Tibial artery (tissue), 4 donors: ENCODE data around the gene ATP6V0D1.

ENCODE experiments used
- DNase-seq, 2 donors: peaks; one replicate each; pipeline ENCODE4 v3.0.0-alpha.2; 2019
- H3K27ac ChIP-seq, 2 donors: fragments of 200-600 bp; sonication (generic) in 1 of 2; 1 replicate in 1 of 2; 2 replicates in 1 of 2; pipeline ENCODE4 v1.5.1; 2018 to 2019; ENCODE audit warnings: mild to moderate bottlenecking in 1 of 2
- H3K27me3 ChIP-seq, 2 donors: fragments of 200-600 bp; sonication (generic) in 1 of 2; one replicate each; pipeline versions ENCODE4 v1.5.1 to v1.6.0; 2016 to 2019
- H3K36me3 ChIP-seq, 3 donors: fragments of 200-600 bp; sonication (generic) in 2 of 3; one replicate each; pipeline ENCODE4 v1.5.1; 2016 to 2019; ENCODE audit warnings: mild to moderate bottlenecking in 2 of 3
- H3K4me1 ChIP-seq, 4 donors: fragments of 200-600 bp; sonication (generic) in 2 of 4; 1 replicate in 3 of 4; 2 replicates in 1 of 4; pipeline ENCODE4 v1.5.1; 2016 to 2019
- H3K4me3 ChIP-seq, 2 donors: fragments of 200-600 bp; sonication (generic) in 1 of 2; 1 replicate in 1 of 2; 2 replicates in 1 of 2; pipeline ENCODE4 v1.5.1; 2018 to 2019; ENCODE audit warnings: mild to moderate bottlenecking in 2 of 2
- H3K9me3 ChIP-seq, 3 donors: fragments of 200-600 bp; sonication (generic) in 1 of 3; one replicate each; pipeline ENCODE4 v1.5.1; 2016 to 2019
- CTCF ChIP-seq, 2 experiments: fragments of 200-600 bp in 1 of 2; fragments of 450-650 bp in 1 of 2; IDR thresholded peaks; one replicate each; pipeline ENCODE4 v1.5.1; 2017 to 2019; ENCODE audit warnings: antibody characterized with exemption in 2 of 2, mild to moderate bottlenecking in 1 of 2, moderate library complexity in 1 of 2
- intact Hi-C: fragments of 100-400 bp; cut with DNase I; formaldehyde crosslinking; loops from one replicate; pipeline ENCODE4 v1.15.0; 2023; ENCODE audit warnings: low total_unique reads

Gene ATP6V0D1

GRCh38 chr16:67441271-67441753, 39.6 kb downstream of the ATP6V0D1 start:
- peaks cover 0 to 35% (median 10%) of the 10 kb centered on the region in 4 donors for H3K4me1 ChIP-seq
- DNase-seq: no peak
- intact Hi-C loops: no loop called here

DNA sequence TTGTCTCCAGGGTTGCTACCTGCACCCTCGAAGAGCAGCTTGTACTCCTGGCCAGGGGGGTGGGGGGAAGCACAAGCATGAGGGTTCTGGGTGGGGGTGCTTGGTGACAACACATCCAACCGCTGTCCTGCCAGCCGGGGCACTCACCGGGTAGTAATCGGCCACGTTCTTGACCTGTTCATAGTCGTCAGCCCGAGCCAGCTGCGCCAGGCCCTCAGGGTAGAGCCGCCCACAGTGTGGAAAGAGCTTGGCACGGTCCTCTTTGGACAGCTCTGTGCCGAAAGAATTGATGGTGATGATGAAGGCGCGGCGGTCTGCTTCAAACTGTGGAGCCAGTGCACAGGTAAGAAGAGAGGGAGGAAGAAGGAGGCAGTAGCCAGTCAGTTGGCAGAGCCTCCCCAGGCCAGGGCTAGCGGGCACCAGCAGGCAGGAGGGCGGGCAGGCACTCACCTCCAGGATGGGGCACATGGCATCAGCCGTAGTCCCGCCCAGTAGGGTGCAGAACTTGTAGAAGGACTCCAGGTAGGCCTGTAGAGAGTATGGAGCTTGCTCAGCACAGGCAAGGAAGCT, 42.0 kb downstream of the ATP6V0D1 start:
- H3K9me3 ChIP-seq: no peaks in the 10 kb centered on the region
- H3K27ac ChIP-seq: no peak overlapping the region
- H3K27me3 ChIP-seq: no peaks in the 10 kb centered on the region
- intact Hi-C loops: no loop called here
- peaks cover 18 to 61% (median 42%) of the 10 kb centered on the region in 3 donors for H3K36me3 ChIP-seq
- peaks cover 0 to 11% (median 5%) of the 10 kb centered on the region in 4 donors for H3K4me1 ChIP-seq
- TF ChIP-seq CTCF (IDR thresholded peaks at IDR 0.05): no peak
- no peak overlapping the region for H3K4me3 ChIP-seq
- DNase-seq: no peak

More at GRCh38 chr16:67441271-67441753, 39.6 kb downstream of the ATP6V0D1 start:
- no peak overlapping the region for H3K27ac ChIP-seq
- H3K9me3 ChIP-seq: no peaks in the 10 kb centered on the region
- no peak for TF ChIP-seq CTCF (IDR thresholded peaks at IDR 0.05)
- no peak overlapping the region for H3K4me3 ChIP-seq
- peaks cover 18 to 65% (median 44%) of the 10 kb centered on the region in 3 donors for H3K36me3 ChIP-seq
- no peaks in the 10 kb centered on the region for H3K27me3 ChIP-seq

DNA sequence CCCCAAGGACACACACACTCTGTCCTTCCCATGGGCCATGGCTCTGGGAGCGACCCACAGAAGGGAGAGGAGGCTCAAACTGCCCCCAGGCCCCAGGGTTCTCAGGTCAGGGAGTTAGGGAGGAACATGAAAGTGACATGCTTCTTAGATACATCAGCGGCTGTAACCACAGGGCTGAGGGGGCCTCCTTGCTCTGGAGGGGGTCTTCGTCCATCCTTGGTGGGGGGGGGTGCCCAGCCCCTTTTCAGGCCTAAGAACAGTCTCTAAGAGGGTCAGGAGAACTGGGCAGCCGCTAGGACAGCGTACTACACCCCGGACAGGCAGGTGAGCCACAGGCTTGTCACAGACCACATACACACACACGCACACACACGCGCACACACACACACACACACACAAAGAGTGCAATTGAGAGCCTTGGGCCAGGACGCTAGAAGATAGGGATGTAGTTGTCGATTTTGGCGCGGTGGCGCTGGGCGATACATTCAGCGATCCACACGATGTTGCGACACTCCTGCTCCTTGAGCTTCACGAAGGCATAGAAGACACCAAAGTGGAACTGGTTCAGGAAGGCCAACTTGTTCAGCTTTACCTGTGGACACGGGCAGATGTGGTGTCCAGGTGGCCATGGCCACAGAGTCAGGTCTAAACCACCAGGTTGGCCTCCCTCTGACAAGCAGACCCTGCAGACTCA, 42.7 kb downstream of the ATP6V0D1 start:
- Histone ChIP-seq H3K27ac (no peak overlapping the region), H3K4me1 (peaks cover 0 to 7% (median 2%) of the 10 kb centered on the region in 4 donors), H3K36me3 (peaks cover 18 to 58% (median 39%) of the 10 kb centered on the region in 3 donors), H3K4me3 (no peak overlapping the region), H3K27me3 (no peaks in the 10 kb centered on the region), H3K9me3 (no peaks in the 10 kb centered on the region)
- DNase-seq: no peak
- intact Hi-C loops: no loop called here
- no peak for TF ChIP-seq CTCF (IDR thresholded peaks at IDR 0.05)

- no peak overlapping the region for H3K27ac ChIP-seq
- no peaks in the 10 kb centered on the region for H3K4me1 ChIP-seq
- no peak for DNase-seq
- H3K4me3 ChIP-seq: no peak overlapping the region
- no peaks in the 10 kb centered on the region for H3K27me3 ChIP-seq
- H3K9me3 ChIP-seq: no peaks in the 10 kb centered on the region
- H3K36me3 ChIP-seq: peaks cover 18 to 50% (median 39%) of the 10 kb centered on the region in 3 donors
- intact Hi-C loops: no loop called here
- no peak for TF ChIP-seq CTCF (IDR thresholded peaks at IDR 0.05)
Measured at GRCh38 chr16:67437513-67437912, 43.4 kb downstream of the ATP6V0D1 start.

DNA sequence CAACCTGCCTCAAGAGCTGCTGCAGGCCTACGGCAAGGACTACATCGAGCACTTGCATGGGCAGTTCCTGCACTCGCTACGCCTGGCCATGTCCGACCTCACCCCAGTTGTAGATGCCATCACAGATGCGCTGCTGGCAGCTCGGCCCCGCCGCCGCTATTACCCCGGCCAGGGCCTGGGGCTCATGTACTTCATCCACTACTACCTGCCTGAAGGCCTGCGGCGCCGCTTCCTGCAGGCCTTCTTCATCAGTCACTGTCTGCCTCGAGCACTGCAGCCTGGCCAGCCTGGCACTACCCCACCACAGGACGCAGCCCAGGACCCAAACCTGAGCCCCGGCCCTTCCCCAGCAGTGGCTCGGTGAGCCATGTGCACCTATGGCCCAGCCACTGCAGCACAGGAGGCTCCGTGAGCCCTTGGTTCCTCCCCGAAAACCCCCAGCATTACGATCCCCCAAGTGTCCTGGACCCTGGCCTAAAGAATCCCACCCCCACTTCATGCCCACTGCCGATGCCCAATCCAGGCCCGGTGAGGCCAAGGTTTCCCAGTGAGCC, 44.2 kb downstream of the ATP6V0D1 start:
- Histone ChIP-seq H3K4me3 (no peak overlapping the region), H3K36me3 (peaks cover 18 to 50% (median 39%) of the 10 kb centered on the region in 3 donors), H3K27ac (no peak overlapping the region), H3K9me3 (no peaks in the 10 kb centered on the region), H3K27me3 (no peaks in the 10 kb centered on the region), H3K4me1 (peaks cover 0 to 5% (median 2%) of the 10 kb centered on the region in 4 donors)
- no peak for DNase-seq
- intact Hi-C loops: no loop called here
- TF ChIP-seq CTCF (IDR thresholded peaks at IDR 0.05): no peak
